B cell (primary cell): ENCODE results near the gene EPOP.

Source experiments
- EZH2 ChIP-seq: IDR thresholded peaks from 2 replicates; pipeline ENCODE4 v1.6.1; 2012; ENCODE audit warnings: borderline replicate concordance, low read depth, mild to moderate bottlenecking, moderate library complexity, low read length; ENCODE audit not compliant: insufficient read depth, poor library complexity, severe bottlenecking
- TF ChIP-seq, protein P1 (sequence below): fragments of 200-600 bp; IDR thresholded peaks from one replicate; pipeline ENCODE4 v1.8.0; 2022; ENCODE audit warnings: antibody characterized with exemption, mild to moderate bottlenecking

DNA sequence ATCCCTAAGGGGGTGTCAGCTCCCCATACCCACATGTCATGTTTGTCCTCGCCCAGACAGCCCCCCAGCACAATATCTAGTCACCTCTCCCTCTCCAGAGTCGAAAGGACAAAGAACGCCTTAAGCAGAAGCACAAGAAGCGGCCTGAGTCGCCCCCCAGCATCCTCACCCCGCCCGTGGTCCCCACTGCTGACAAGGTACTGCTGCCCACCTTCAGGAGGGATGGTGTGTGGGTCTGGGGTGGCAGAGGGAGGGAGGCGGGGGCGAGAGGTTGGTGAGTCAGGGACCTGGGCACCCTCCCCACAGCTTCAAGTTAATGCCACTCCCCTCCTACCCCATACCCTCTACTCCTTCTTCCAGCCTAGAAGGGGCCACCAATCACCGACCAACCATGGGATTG is 37.8 kb upstream of the EPOP start:
- TF ChIP-seq, protein P1, sequence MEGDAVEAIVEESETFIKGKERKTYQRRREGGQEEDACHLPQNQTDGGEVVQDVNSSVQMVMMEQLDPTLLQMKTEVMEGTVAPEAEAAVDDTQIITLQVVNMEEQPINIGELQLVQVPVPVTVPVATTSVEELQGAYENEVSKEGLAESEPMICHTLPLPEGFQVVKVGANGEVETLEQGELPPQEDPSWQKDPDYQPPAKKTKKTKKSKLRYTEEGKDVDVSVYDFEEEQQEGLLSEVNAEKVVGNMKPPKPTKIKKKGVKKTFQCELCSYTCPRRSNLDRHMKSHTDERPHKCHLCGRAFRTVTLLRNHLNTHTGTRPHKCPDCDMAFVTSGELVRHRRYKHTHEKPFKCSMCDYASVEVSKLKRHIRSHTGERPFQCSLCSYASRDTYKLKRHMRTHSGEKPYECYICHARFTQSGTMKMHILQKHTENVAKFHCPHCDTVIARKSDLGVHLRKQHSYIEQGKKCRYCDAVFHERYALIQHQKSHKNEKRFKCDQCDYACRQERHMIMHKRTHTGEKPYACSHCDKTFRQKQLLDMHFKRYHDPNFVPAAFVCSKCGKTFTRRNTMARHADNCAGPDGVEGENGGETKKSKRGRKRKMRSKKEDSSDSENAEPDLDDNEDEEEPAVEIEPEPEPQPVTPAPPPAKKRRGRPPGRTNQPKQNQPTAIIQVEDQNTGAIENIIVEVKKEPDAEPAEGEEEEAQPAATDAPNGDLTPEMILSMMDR, result no peak
- no peak for TF ChIP-seq EZH2
